ENCODE results near the gene MS4A14. TPM values are rescaled to one million over a fixed set of nuclear protein-coding genes. Genes with fewer than 3 reads are reported as not detected.
A peak's percentile ranks its signal among the peaks of the same experiment; 100 is the strongest.
"Not testable (repeated sequence)": the region's sequence is repeated elsewhere in the genome, so short reads cannot be mapped to it uniquely, and the experiment has no call there.

Gene MS4A14
- polyA plus RNA-seq, 10 donors, result 0.26 to 0.79 (median 0.32) TPM

GRCh38 chr11:60389279-60389910, 6.9 kb upstream of the MS4A14 start:
- peak in 1 of 3 donors; percentile 15 for DNase-seq

DNA sequence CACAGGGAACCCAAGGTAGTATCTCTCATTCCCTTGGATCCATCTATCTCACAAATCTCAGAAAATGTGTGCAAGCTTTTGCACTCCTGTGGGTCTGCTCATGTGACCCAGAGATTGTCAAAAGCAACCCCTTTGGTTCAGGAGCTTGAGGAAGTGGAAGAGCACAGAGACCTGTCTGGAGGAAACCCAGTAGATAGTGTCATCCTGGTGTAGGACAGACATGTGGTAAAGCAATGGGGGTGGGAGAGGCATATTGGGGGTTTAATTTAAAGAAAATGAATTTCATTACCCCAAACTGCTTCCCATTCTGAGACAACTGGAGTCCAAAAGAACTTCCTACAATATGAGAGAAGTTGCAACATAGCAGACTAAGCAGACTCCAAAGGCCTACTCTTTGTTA, 5.8 kb upstream of the MS4A14 start:
- no peak for DNase-seq

GRCh38 chr11:60392361-60392760, 3.9 kb upstream of the MS4A14 start:
- DNase-seq, result no peak

DNA sequence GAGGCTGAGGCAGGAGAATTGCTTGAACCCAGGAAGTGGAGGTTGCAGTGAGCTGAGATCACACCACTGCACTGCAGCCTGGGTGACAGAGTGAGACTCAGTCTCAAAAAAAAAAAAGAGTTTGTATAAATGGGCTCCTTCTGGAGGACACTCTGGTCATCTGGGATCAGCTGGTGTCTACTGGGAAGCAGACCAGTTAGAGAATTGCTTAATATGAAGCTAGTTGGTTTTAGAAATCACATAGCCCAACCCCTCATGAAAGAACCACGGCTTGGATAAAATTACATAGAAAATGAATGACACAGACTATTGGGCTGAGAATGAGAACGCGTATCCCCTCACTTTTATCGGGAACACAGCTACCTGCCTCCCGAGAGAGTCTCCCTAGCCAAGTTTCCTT, 3.2 kb upstream of the MS4A14 start:
- DNase-seq, result no peak

- DNase-seq, result no peak
Measured at GRCh38 chr11:60394666-60395380, 1.4 kb upstream of the MS4A14 start.

DNA sequence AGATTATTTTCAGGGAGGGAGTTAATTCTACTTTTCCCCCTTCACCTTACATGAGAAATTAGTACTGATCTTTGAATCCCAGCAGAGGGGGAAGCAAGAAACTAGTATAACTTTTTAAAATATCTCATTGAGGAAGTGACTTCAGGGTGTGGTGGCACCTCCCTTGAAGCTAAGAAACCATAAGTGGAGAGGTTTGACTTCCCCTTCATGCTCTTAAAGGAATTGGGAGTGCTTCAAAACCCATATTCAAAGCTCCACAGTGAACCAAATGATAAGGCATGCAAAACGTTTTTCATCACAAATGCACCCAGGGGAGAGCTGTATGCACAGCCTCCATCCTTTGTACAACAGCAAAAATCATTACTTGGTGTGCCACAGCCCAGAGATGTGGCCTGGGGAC, 540 bp downstream of the MS4A14 start:
- peak in 2 of 3 donors; percentile 9 to 10 for DNase-seq

DNA sequence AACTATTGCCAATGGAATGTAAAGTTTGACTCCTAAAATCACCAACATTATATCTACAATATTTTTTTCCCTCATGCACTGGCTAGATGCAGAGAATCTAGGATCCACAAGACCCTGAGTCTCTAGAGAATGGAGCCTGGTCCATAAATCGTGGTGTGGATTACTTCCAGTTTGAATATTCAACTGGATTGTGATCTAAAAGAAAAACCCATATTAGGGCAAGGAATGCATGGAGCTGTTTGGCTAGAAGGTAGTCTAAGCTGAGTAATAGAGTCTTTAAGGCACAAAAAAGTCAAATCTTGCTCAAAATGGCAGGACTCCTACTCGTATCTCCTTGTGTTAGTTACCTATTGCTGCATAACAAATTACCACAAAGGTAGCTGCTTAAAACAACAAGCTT, 23.8 kb downstream of the MS4A14 start:
- no peak for DNase-seq

- no peak for DNase-seq
Measured at GRCh38 chr11:60422609-60423008, 26.4 kb downstream of the MS4A14 start.

- no peak for DNase-seq
Measured at GRCh38 chr11:60428517-60428916, 32.3 kb downstream of the MS4A14 start.

GRCh38 chr11:60429272-60429671, 33.0 kb downstream of the MS4A14 start, which contains the start of gene MS4A5:
TSS of gene MS4A5 (plus strand) at chr11:60429572. CDS start at chr11:60429675, 103 bp downstream.
- DNase-seq, result no peak

GRCh38 chr11:60431251-60431650, 35.0 kb downstream of the MS4A14 start:
- no peak for DNase-seq

GRCh38 chr11:60433401-60433800, 37.1 kb downstream of the MS4A14 start:
- DNase-seq, result peak in 1 of 3 donors; percentile 4

GRCh38 chr11:60447070-60447469, 50.8 kb downstream of the MS4A14 start:
- no peak for DNase-seq

- no peak for DNase-seq
Measured at GRCh38 chr11:60447846-60448245, 51.6 kb downstream of the MS4A14 start.

- DNase-seq, result not testable (repeated sequence)
Measured at GRCh38 chr11:60451185-60451584, 54.9 kb downstream of the MS4A14 start.

DNA sequence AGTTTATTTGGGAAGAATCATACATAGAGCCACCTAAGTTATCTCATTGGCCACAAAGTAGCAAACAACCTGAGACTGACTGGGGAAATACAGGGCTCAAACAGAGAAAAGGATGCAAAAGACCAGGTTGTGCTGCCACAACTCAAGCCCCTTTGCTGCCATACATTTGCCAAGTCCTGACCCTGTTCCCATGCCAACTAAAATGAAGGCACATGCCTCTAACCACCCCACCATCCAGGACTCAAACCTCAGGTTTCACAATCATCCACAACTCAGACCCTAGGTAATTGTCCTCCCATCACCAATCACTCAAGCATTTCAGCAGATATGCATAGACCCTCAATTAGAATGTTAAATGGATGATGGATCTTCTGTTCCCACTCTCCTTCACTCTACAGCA, 58.0 kb downstream of the MS4A14 start:
- no peak for DNase-seq

- no peak for DNase-seq
Measured at GRCh38 chr11:60455531-60456042, 59.3 kb downstream of the MS4A14 start, which contains the start of gene MS4A1. TSS of gene MS4A1 (plus strand) at chr11:60455847. CDS start at chr11:60462375, 6,528 bp downstream.

DNA sequence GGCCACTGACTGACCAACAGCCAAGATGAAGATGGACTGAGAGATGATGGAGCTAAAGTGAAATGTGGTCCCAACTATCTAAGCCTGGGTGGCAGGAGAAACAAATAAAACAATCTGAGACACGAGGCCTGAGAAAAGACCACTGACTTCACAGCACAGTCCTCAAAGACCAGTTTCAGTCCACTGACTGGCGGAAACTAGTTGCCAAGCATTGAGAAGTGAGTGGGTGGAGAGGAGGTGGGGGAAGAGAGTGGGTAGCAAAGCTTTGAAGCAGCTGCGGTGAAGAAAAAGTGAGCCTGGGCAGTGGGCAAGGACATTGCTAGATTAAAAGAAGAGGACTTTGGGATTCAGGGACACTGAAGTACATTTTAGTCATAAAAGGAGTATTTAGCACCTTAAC, 61.3 kb downstream of the MS4A14 start:
- DNase-seq, result no peak

DNA sequence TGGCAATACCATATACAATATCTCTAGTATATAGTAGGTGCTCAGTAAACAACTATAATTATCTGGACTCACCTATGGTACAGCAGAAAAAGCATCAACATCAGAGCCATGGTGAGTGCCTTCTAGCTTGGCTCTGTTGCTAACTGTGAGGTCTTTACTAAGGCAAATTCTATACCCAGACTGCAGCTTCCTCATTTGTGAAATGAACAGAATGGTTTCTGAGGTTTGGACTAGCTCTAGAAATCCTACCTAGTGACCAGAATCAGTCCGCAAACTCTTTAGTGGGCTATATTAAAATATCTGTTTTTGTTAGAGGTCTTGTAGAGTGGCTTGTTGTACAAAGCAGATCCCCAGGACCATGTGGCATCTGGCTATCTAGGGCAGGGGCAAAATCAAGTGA, 63.1 kb downstream of the MS4A14 start:
- no peak for DNase-seq

All from muscle of back (tissue), 11 donors.